Memory B cell (primary cell): Measurements from ENCODE around the gene ATF1.

ENCODE experiments used
- ATAC-seq: fragments of 150-1000 bp; cut with Tn5 transposase; 2 replicates; pipeline ENCODE4 v1.10.0; 2021; ENCODE audit warnings: low read depth, mild to moderate bottlenecking, moderate library complexity
- DNase-seq, 2 donors: peaks; one replicate each; pipeline ENCODE4 v3.0.0; 2022; ENCODE audit warnings: low spot score in 2 of 2
- H3K27ac Mint-ChIP-seq: one replicate; pipeline ENCODE4 v1.8.0; 2022; ENCODE audit warnings: mild to moderate bottlenecking, moderate library complexity, mixed read lengths
- H3K27me3 Mint-ChIP-seq: one replicate; pipeline ENCODE4 v1.8.0; 2022; ENCODE audit warnings: mixed read lengths
- H3K36me3 Mint-ChIP-seq: one replicate; pipeline ENCODE4 v1.8.0; 2022; ENCODE audit warnings: mild to moderate bottlenecking, mixed read lengths
- H3K4me1 Mint-ChIP-seq: one replicate; pipeline ENCODE4 v1.8.0; 2022; ENCODE audit warnings: mixed read lengths
- H3K4me3 Mint-ChIP-seq: one replicate; pipeline ENCODE4 v1.8.0; 2022; ENCODE audit warnings: mild to moderate bottlenecking, moderate library complexity, mixed read lengths
- H3K9me3 Mint-ChIP-seq: one replicate; pipeline ENCODE4 v1.8.0; 2022; ENCODE audit warnings: mixed read lengths

Gene ATF1

DNA sequence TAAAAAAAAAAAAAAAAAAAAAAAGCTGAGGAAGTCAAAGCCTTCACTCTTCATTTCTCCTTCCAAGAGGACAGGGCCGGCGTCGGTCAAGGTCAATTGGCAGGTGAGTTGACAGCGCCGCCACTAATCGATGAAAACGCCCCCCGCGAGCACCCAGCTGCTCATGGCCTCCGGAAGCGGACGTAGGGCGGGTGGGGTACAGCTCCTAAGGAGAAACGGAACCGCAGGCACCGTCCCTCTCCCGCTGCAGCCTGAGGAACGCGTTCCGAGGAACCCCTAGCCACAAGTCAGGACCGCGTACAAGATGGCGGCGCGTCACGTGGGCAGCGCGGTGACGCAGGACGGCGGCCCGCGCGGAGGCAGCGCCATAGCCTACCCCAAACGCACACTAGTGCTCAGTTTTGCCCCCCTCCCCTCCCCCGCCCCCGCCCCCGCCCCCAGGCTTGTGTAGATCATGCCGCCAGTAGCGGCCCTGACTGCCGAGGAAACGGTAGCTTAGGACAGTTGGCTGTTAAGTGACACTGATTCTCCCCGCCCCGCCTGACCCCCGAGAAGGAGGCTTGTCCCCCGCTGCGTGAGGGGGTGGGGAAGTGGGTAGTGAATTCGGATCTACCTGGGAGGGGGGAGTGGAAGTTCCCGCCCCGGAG is at the start of gene ATF1:
TSS of gene ATF1 (plus strand) at position 463 of the 647 bp plus-strand sequence. CDS start 16,045 bp downstream, outside the sequence.
- peaks cover 1% of the 10 kb centered on the region for H3K9me3 Mint-ChIP-seq
- H3K4me1 Mint-ChIP-seq, result peaks cover 12% of the 10 kb centered on the region
- H3K27me3 Mint-ChIP-seq, result no peaks in the 10 kb centered on the region
- ATAC-seq (peak; percentile 80), DNase-seq (peak; percentile 79)
- no peaks in the 10 kb centered on the region for H3K36me3 Mint-ChIP-seq
- H3K4me3 Mint-ChIP-seq, result peak within 1 kb of the TSS; percentile 98
- peak within 1 kb of the TSS; percentile 97 for H3K27ac Mint-ChIP-seq

- H3K4me1 Mint-ChIP-seq, result no peaks in the 10 kb centered on the region
- DNase-seq (no peak), ATAC-seq (no peak)
- H3K4me3 Mint-ChIP-seq, result no peak overlapping the region
- H3K36me3 Mint-ChIP-seq, result peaks cover 21% of the 10 kb centered on the region
- H3K9me3 Mint-ChIP-seq, result no peaks in the 10 kb centered on the region
- peak overlapping the region; percentile 58 for H3K27ac Mint-ChIP-seq
- H3K27me3 Mint-ChIP-seq, result no peaks in the 10 kb centered on the region
Observed at GRCh38 chr12:50715174-50715573, 48.7 kb upstream of the ATF1 start.

DNA sequence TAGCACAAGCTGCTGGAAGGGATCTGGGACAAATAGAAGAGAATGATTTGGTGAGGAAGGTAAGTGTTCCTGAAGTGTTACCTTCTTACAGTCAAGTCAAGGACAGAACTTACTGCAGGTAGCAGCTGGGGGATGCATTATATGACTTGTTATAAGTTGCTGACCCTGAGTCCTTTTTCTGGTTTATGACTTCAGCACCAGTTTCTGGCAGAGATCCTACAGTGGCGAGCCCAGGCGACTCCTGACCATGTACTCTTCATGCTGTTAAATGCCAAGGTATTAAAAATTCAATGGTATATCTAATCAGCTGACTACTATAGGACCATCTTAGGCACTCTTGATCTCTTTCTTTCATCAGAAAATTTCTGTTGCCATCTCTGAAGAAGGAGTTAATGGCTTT is 45.1 kb upstream of the ATF1 start:
- H3K36me3 Mint-ChIP-seq, result peaks cover 34% of the 10 kb centered on the region

DNA sequence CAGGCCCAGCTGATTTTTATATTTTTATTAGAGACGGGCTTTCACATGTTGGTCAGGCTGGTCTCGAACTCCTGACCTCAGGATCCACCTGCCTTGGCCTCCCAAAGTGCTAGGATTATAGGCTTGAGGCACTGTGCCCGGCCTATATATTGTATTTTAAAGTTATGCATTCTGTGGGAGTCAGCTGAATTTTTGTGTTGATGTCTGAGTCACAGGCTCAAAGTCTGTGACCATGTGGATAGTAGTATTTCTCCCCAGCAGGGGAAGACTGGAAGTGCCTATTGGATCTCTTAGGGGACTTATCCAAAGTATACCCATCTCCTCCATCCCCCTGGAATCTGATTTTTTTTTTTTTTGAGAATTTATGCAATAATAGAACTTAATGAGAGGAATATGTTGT is 43.8 kb upstream of the ATF1 start:
- Mint-ChIP-seq H3K4me3 (no peak overlapping the region), H3K4me1 (peaks cover 8% of the 10 kb centered on the region), H3K9me3 (no peaks in the 10 kb centered on the region), H3K36me3 (peaks cover 39% of the 10 kb centered on the region), H3K27ac (no peak overlapping the region), H3K27me3 (no peaks in the 10 kb centered on the region)
- DNase-seq (no peak), ATAC-seq (no peak)

More for the DNA sequence above, 45.1 kb upstream of the ATF1 start:
- no peaks in the 10 kb centered on the region for H3K9me3 Mint-ChIP-seq
- H3K4me3 Mint-ChIP-seq, result no peak overlapping the region
- H3K27me3 Mint-ChIP-seq, result no peaks in the 10 kb centered on the region
- peaks cover 8% of the 10 kb centered on the region for H3K4me1 Mint-ChIP-seq
- peak overlapping the region; percentile 58 for H3K27ac Mint-ChIP-seq
- no peak for DNase-seq
- ATAC-seq, result no peak

GRCh38 chr12:50720501-50720900 is 43.4 kb upstream of the ATF1 start:
- ATAC-seq (no peak), DNase-seq (no peak)
- H3K4me3 Mint-ChIP-seq, result no peak overlapping the region
- peaks cover 37% of the 10 kb centered on the region for H3K36me3 Mint-ChIP-seq
- H3K4me1 Mint-ChIP-seq, result peaks cover 8% of the 10 kb centered on the region
- H3K27ac Mint-ChIP-seq, result no peak overlapping the region
- H3K27me3 Mint-ChIP-seq, result no peaks in the 10 kb centered on the region
- H3K9me3 Mint-ChIP-seq, result no peaks in the 10 kb centered on the region

GRCh38 chr12:50723865-50724264 is 40.0 kb upstream of the ATF1 start:
- H3K9me3 Mint-ChIP-seq, result no peaks in the 10 kb centered on the region
- H3K27me3 Mint-ChIP-seq, result no peaks in the 10 kb centered on the region
- DNase-seq (no peak), ATAC-seq (no peak)
- H3K27ac Mint-ChIP-seq, result peak overlapping the region; percentile 82
- H3K4me1 Mint-ChIP-seq, result peaks cover 8% of the 10 kb centered on the region
- H3K4me3 Mint-ChIP-seq, result no peak overlapping the region
- peaks cover 40% of the 10 kb centered on the region for H3K36me3 Mint-ChIP-seq

- peak overlapping the region; percentile 28 for H3K27ac Mint-ChIP-seq
- H3K4me1 Mint-ChIP-seq, result peaks cover 8% of the 10 kb centered on the region
- ATAC-seq, result no peak
- H3K27me3 Mint-ChIP-seq, result no peaks in the 10 kb centered on the region
- peaks cover 47% of the 10 kb centered on the region for H3K36me3 Mint-ChIP-seq
- H3K9me3 Mint-ChIP-seq, result no peaks in the 10 kb centered on the region
- no peak for DNase-seq
- no peak overlapping the region for H3K4me3 Mint-ChIP-seq
Observed at GRCh38 chr12:50725011-50725942, 38.6 kb upstream of the ATF1 start.

DNA sequence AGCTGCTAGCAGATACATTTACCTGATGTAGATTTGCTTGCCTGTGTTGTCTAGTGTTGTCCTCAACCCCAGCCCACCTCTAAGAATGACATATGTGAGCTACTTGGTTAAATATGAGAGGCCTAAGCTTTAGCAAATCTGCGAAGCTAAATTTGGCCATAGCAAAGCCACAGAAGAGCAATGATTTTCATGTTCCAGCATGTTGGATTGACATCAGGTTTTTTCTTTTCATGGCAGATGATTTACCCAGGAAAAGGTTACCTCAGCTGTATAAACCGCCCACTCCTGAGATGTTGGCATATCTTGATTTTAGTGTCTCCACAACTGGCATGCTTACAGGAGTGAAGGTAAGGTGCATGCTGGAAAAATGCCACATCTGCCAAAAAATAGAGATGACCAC is 36.4 kb upstream of the ATF1 start:
- H3K9me3 Mint-ChIP-seq, result no peaks in the 10 kb centered on the region
- ATAC-seq, result no peak
- no peak overlapping the region for H3K4me3 Mint-ChIP-seq
- no peak overlapping the region for H3K27ac Mint-ChIP-seq
- peaks cover 51% of the 10 kb centered on the region for H3K36me3 Mint-ChIP-seq
- H3K4me1 Mint-ChIP-seq, result peaks cover 6% of the 10 kb centered on the region
- H3K27me3 Mint-ChIP-seq, result no peaks in the 10 kb centered on the region
- no peak for DNase-seq

- peak overlapping the region; percentile 32 for H3K27ac Mint-ChIP-seq
- no peaks in the 10 kb centered on the region for H3K9me3 Mint-ChIP-seq
- DNase-seq, result no peak
- H3K27me3 Mint-ChIP-seq, result no peaks in the 10 kb centered on the region
- no peaks in the 10 kb centered on the region for H3K4me1 Mint-ChIP-seq
- peaks cover 47% of the 10 kb centered on the region for H3K36me3 Mint-ChIP-seq
- no peak overlapping the region for H3K4me3 Mint-ChIP-seq
- no peak for ATAC-seq
Observed at GRCh38 chr12:50728417-50728816, 35.5 kb upstream of the ATF1 start.

GRCh38 chr12:50728841-50729240 is 35.1 kb upstream of the ATF1 start:
- no peaks in the 10 kb centered on the region for H3K4me1 Mint-ChIP-seq
- DNase-seq (no peak), ATAC-seq (no peak)
- H3K36me3 Mint-ChIP-seq, result peaks cover 44% of the 10 kb centered on the region
- H3K9me3 Mint-ChIP-seq, result no peaks in the 10 kb centered on the region
- H3K4me3 Mint-ChIP-seq, result no peak overlapping the region
- H3K27me3 Mint-ChIP-seq, result no peaks in the 10 kb centered on the region
- H3K27ac Mint-ChIP-seq, result peak overlapping the region; percentile 32

- Mint-ChIP-seq H3K27ac (peak overlapping the region; percentile 38), H3K27me3 (no peaks in the 10 kb centered on the region), H3K36me3 (peaks cover 50% of the 10 kb centered on the region)
Observed at GRCh38 chr12:50732591-50732990, 31.3 kb upstream of the ATF1 start.

DNA sequence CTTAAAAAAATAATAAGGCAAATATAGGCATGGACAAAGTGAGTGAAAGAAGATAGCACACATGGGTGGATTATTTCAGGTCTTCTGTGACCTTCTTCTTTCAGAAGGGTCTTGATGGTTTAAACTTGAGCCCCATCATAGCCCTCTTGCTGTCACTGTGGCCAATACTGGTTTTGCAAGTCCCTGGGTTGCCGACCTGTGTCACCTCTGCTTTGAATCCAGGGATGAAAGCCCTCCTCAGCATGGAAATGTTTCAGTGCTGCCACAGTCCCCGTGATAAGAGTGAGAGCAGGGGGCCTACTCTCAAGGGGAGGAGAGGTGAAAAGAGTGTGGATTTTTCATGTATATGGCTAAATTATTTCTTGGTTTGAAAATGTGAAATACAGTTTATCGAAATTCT is 30.2 kb upstream of the ATF1 start:
- ATAC-seq, result no peak
- H3K4me1 Mint-ChIP-seq, result no peaks in the 10 kb centered on the region
- no peaks in the 10 kb centered on the region for H3K9me3 Mint-ChIP-seq
- no peak overlapping the region for H3K4me3 Mint-ChIP-seq
- peaks cover 48% of the 10 kb centered on the region for H3K36me3 Mint-ChIP-seq
- H3K27me3 Mint-ChIP-seq, result no peaks in the 10 kb centered on the region
- no peak for DNase-seq
- no peak overlapping the region for H3K27ac Mint-ChIP-seq

More at GRCh38 chr12:50732591-50732990, 31.3 kb upstream of the ATF1 start:
- no peak for DNase-seq
- no peaks in the 10 kb centered on the region for H3K9me3 Mint-ChIP-seq
- no peak for ATAC-seq
- H3K4me1 Mint-ChIP-seq, result no peaks in the 10 kb centered on the region
- H3K4me3 Mint-ChIP-seq, result no peak overlapping the region

- ATAC-seq, result peak; percentile 60
- peaks cover 51% of the 10 kb centered on the region for H3K36me3 Mint-ChIP-seq
- peak; percentile 9 to 14 for DNase-seq
- H3K4me1 Mint-ChIP-seq, result no peaks in the 10 kb centered on the region
- H3K4me3 Mint-ChIP-seq, result no peak overlapping the region
- no peaks in the 10 kb centered on the region for H3K9me3 Mint-ChIP-seq
- H3K27ac Mint-ChIP-seq, result no peak overlapping the region
- H3K27me3 Mint-ChIP-seq, result no peaks in the 10 kb centered on the region
Observed at GRCh38 chr12:50734409-50735263, 29.3 kb upstream of the ATF1 start.

- Mint-ChIP-seq H3K9me3 (no peaks in the 10 kb centered on the region), H3K27me3 (no peaks in the 10 kb centered on the region), H3K27ac (no peak overlapping the region), H3K4me1 (no peaks in the 10 kb centered on the region), H3K36me3 (peaks cover 47% of the 10 kb centered on the region), H3K4me3 (no peak overlapping the region)
- ATAC-seq, result no peak
- DNase-seq, result no peak
Observed at GRCh38 chr12:50739611-50740010, 24.3 kb upstream of the ATF1 start.
